Prostate gland (tissue), 2 donors: ENCODE data around the gene GATAD1. TPM values are rescaled to one million over a fixed set of nuclear protein-coding genes. Genes with fewer than 3 reads are reported as not detected.

Experiments
- total RNA-seq, 2 donors: library from RNA; depleted of rRNA; stranded (reverse); fragments of >200 nt; gene quantifications; one replicate each; pipeline ENCODE4 v1.1.0, GENCODE V29; 2016

The GATAD1 gene
- total RNA-seq, 2 donors from 2014 or later: 26.9 to 56.3 TPM

Other genes with a start within 250 kb of the GATAD1 start
- 10 to 100 TPM; 53.4 to 98.4 TPM for gene KRIT1, start 201.6 kb upstream of the GATAD1 start, total RNA-seq
- 10 to 100 TPM; 20.1 to 47.9 TPM for gene ANKIB1, start 201.5 kb upstream of the GATAD1 start, total RNA-seq
- gene ERVW-1, start 30.5 kb downstream of the GATAD1 start, total RNA-seq: 1 to 10 TPM in 1 of 2 donors, not detected in 1; 1.8 TPM
- 10 to 100 TPM; 17.3 to 23.0 TPM for gene PEX1, start 81.0 kb downstream of the GATAD1 start, total RNA-seq
- gene RBM48, start 81.3 kb downstream of the GATAD1 start, total RNA-seq: 10 to 100 TPM in 1 of 2 donors, 1 to 10 TPM in 1; 8.5 to 13.7 TPM
- gene FAM133B, start 142.9 kb downstream of the GATAD1 start, total RNA-seq: 10 to 100 TPM; 14.4 to 20.8 TPM